Glomerular endothelial cell (primary cell): ENCODE measurements around the gene LFNG. TPM values are rescaled to one million over a fixed set of nuclear protein-coding genes. Genes with fewer than 3 reads are reported as not detected.

Source experiments
- DNase-seq: peaks from one replicate; pipeline ENCODE4 v3.0.0-alpha.2; 2011; ENCODE audit warnings: low read depth, low spot score; ENCODE audit errors: extremely low read depth
- total RNA-seq: library from RNA; depleted of rRNA; stranded (reverse); fragments of >200 nt; gene quantifications from 2 replicates; pipeline ENCODE4 v1.2.3, GENCODE V29; 2015

The LFNG gene
- total RNA-seq, 1 donor from 2014 or later = 14.8 TPM

- no peak for DNase-seq
Observed at GRCh38 chr7:2566890-2567678, 47.5 kb downstream of the LFNG start.

DNA sequence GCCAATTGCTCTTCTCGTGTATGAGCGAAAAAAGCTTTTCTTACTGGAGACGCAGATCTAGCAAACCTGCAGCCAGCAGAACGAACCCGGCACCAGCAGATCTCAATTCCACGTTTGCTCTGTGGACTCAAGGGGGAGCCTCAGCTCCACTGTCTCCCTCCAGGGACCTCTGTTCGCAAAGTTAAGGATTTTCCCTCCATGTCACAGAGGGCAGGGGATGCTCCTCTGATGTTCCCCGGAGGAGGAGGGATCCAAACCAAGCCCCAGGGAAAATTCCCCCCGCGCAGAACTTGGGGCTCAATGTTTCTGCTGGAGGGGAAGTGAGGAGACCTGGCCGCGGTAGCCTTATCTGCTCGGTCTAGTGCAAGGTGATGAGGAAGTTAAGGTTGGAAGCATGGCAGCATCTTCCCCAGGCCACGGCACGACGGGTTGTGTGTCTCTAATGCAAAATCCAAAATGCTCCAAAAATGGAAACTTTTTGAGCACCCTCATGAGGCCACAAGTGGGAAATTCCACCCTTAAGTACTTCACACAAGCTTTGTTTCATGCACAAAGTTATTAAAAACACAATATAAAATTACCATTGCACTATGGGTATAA lies 48.2 kb downstream of the LFNG start:
- no peak for DNase-seq

GRCh38 chr7:2568521-2569223 lies 49.1 kb downstream of the LFNG start:
- DNase-seq = no peak

DNA sequence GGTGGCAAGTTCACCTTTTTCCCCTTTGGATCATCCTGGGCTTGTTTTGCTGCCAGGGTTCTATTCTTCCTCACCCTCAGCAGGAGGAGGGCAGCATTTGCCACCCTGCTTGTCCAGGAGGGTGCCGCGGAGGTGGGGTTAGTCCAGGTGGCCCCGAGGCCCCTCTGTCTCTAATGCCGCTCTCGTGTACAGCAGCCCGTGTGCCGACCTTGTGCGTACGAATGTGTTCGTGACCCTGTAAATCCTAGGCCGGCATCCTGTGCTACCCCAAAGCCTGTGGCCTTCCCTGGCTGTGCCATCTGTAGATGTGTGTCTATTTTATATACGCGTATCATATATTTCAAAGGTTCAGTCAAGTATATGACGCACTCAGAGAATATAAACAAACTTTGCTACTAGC lies 49.8 kb downstream of the LFNG start:
- DNase-seq = no peak

DNA sequence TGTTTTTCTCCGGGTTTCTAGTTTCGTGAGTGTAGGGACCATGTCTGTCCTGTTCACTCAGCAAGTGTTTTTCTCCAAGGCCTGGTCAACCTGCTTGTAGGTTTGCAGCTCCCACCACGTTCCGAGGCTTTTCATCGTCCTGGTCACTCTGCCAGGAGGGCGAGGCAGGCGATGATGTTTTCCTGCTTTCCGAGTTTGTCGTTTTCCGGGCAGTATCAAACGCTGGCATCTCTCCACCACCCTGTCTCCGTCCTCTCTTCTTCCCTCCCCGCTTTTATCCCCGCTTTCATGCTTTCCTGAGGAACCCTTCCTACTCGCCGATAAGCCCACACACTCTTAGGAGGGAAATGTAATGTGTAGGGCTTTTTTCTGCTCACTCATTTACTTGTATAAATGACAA lies 50.4 kb downstream of the LFNG start:
- no peak for DNase-seq

DNA sequence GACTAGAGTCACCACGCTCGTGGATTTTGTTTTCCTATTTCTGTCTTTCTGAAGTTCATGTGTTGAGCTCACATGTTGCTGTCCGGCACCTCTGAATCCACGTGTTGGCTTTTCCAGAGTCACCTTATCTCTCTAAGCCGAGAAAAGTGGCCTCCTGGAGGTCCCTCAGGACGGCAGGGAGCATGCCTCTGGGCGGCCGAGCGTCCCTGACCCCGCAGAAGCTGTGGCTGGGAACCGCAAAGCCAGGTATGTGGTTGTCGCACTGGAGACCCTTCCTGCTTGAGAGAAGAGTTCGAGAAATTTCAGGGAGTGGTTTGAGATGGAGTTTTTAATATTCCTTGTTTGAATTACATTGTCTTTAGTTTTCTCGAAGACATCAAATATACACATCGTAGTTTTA lies 51.8 kb downstream of the LFNG start:
- DNase-seq = no peak

DNA sequence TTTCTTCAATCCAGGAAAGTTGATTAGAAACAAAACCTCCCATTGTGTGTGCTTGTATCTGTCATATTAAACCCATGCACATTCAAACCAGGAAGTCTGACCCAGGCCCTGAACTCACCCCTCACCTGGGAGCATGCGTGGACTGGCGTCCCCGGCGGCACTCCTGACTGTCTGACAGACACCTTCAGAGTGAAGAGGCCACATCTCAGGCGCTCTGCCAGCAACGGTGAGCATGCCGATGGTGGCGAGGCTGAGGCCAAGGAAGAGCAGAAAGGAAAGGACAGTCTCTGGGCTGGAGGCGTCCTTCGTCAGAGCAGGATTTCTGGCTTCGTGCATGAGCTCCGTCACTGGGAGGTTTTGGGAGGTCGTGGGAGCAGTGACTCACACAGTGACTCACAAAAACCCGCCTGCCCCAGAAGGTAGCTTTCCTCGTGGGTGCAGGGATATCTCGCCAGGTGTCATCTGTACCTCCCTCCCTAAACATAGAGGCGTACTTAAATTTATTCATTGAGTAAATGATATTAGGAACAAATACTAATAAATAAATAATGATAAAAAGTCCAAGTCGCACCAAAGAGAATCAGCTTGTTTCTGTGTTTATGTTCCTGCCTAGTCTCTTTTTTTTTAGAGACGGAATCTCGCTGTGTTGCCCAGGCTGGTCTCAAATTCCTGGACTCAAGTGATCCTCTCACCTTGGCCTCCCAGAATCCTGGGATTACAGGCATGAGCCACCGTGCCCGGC lies 52.7 kb downstream of the LFNG start:
- DNase-seq = no peak

DNA sequence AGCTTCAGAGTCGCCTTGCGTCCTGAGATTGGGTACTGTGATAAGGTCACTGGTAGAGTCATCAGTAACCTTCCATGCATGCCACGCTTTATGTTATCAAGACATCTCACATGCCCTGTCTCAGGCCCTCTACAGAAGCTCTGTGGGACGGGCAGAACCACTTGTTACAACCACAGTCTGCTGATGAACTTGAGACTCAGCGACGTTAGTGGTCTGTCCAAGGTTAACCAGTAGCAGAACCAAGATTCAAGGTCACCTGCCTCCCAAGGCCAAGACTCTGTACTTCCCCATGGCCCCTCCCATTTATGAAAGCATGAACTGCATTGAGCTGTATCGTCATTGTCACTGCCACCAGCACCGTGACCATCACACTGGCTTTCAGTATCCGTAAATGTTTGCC lies 54.2 kb downstream of the LFNG start:
- DNase-seq = no peak

GRCh38 chr7:2575046-2575732 lies 55.6 kb downstream of the LFNG start:
- no peak for DNase-seq

GRCh38 chr7:2575733-2576340 lies 56.3 kb downstream of the LFNG start:
- no peak for DNase-seq

DNA sequence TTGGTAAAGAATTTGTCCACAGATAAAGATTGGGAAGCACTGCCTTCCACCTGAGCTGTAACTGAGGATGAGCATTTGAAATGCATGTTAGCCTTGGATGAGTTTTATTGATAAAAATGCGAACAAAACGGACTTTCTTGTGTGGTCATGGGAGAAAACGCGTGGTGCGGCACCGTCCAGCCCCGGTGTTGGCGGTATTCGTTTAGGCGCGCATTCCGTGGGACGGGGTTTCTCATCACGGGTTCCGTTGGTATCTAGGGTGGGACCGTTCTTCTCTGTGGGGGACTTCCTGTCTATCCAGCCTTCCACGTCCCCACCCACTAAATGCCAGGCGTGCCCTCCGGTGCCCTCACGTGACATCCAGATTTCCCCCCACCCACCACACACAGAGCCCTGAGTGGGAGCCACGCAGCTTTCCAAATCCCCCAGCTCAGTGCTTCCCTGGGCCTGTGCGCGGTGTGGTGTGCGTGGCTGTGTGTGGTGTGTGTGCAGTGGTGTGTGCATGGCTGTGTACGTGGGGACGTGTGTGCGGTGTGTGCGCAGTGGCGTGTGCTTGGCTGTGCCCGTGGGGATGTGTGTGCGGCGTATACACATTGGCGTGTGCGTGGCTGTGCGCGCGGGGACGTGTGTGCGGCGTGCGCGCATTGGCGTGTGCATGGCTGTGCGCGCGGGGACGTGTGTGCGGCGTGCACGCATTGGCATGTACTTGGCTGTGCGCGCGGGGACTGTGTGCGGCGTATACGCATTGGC lies 57.3 kb downstream of the LFNG start:
- DNase-seq = no peak

Other genes with a start within 250 kb of the LFNG start
- gene SNX8, start 205.3 kb upstream of the LFNG start, total RNA-seq = 37.5 and 54.4 TPM in 2 replicates
- 150 and 181 TPM in 2 replicates for gene EIF3B, start 164.9 kb upstream of the LFNG start, total RNA-seq
- 22.2 and 32.6 TPM in 2 replicates for gene CHST12, start 116.2 kb upstream of the LFNG start, total RNA-seq
- gene GRIFIN, start 43.4 kb upstream of the LFNG start, total RNA-seq = not detected in 2 replicates
- 29.2 and 42.3 TPM in 2 replicates for gene BRAT1, start 35.8 kb downstream of the LFNG start, total RNA-seq
- gene IQCE, start 39.2 kb downstream of the LFNG start, total RNA-seq = 6.7 and 12.7 TPM in 2 replicates
- 223 and 321 TPM in 2 replicates for gene TTYH3, start 112.2 kb downstream of the LFNG start, total RNA-seq
- 0.05 and 0.47 TPM in 2 replicates for gene AMZ1, start 168.4 kb downstream of the LFNG start, total RNA-seq